ENCODE results near the gene PNMA6F.

Gene PNMA6F

DNA sequence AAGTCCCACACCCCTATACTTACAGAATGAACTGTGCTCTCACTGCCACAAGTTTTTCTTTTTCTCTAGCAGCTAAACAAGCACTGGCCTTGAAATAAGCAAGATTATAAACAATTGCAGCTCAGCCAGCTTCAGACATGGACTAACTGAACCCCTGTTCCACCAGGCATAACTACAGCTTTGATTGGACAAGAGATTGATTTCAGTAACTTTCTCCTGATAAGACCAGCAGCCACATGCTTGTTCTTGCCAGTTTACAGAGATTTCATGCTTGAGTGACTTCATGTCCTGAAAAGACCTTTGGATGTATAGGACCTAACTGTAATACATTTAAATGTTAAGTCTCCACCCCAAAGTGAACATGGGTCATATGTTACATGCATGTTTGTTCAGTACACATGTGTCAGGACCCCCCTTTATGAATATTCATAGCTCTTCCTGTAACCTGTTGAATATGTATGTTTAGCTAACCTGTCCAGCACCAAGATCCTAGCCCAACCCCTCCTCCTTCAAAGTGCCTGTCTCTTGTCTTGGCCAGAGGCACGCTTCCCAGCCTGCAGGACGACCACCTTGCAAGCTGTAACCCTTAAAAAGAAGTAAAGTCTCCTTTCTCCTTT lies 40.3 kb upstream of the PNMA6F start:
- no peak overlapping the region for H3K4me3 ChIP-seq (ENCODE audit: low read depth, low read length)
- TF ChIP-seq, protein P1, sequence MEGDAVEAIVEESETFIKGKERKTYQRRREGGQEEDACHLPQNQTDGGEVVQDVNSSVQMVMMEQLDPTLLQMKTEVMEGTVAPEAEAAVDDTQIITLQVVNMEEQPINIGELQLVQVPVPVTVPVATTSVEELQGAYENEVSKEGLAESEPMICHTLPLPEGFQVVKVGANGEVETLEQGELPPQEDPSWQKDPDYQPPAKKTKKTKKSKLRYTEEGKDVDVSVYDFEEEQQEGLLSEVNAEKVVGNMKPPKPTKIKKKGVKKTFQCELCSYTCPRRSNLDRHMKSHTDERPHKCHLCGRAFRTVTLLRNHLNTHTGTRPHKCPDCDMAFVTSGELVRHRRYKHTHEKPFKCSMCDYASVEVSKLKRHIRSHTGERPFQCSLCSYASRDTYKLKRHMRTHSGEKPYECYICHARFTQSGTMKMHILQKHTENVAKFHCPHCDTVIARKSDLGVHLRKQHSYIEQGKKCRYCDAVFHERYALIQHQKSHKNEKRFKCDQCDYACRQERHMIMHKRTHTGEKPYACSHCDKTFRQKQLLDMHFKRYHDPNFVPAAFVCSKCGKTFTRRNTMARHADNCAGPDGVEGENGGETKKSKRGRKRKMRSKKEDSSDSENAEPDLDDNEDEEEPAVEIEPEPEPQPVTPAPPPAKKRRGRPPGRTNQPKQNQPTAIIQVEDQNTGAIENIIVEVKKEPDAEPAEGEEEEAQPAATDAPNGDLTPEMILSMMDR (IDR thresholded peaks at IDR 0.05; ENCODE audit: borderline replicate concordance, insufficient read depth, low read depth, low read length) = no peak

DNA sequence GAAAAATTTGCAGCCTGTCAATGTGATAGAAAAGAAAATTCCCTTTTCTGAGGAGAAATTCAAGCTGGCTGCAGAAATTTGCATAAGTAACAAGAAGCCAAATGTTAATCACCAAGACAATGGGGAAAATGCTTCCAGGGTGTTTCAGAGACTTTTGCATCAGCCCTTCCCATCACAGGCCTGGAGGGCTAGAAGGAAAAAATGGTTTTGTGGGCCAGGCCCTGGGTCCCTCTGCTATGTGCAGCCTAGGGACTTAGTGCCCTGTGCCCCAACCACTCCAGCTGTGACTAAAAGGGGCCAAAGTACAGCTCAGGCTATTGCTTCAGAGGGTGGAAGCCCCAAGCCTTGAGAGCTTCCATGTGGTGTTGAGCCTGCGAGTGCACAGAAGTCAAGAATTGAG lies 36.3 kb upstream of the PNMA6F start:
- H3K4me3 ChIP-seq (ENCODE audit: low read depth, low read length) = no peak overlapping the region
- TF ChIP-seq, protein P1 (IDR thresholded peaks at IDR 0.05; ENCODE audit: borderline replicate concordance, insufficient read depth, low read depth, low read length) = no peak

DNA sequence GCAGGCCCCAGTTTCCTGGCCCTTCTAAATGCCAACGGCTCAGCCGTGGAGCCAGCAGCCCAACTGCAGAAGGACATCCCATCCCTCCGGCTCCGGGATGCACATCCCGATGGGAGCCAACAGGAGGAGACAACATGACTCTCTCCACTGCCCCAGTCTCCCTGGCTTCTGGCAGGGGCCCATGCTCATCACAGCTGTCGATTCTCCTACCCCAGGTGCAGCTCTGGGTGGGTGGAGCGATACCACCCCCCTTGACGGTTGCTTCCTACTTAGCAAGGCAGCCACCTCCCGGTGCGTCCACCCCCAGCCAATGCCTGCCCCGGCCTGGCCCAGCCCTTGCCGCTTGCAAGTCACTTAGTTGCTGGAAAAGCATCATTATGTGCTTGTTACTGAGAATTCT lies 31.8 kb upstream of the PNMA6F start:
- H3K4me3 ChIP-seq (ENCODE audit: low read depth, low read length) = no peak overlapping the region
- TF ChIP-seq, protein P1 (IDR thresholded peaks at IDR 0.05; ENCODE audit: borderline replicate concordance, insufficient read depth, low read depth, low read length) = no peak

DNA sequence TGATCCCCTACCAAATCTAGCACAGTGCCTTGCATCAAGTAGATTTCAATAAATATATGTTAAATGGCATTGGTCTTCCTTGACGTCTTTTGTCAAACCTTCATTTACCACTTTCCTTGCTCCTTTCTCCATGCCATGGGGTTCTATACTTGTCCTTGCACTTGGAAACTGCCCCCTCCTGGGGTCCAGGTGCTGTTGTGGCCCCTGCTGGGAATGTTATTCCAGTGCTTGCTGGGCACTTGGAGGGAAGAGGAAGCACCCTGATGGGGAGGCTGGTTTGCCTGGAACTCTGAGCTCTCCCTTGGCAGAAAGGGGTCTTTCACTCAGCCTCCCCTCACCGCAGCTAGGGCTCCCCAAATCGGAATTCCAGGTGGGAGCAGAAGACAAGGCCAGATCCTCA lies 31.3 kb upstream of the PNMA6F start:
- no peak overlapping the region for H3K4me3 ChIP-seq (ENCODE audit: low read depth, low read length)
- TF ChIP-seq, protein P1 (IDR thresholded peaks at IDR 0.05; ENCODE audit: borderline replicate concordance, insufficient read depth, low read depth, low read length) = no peak

DNA sequence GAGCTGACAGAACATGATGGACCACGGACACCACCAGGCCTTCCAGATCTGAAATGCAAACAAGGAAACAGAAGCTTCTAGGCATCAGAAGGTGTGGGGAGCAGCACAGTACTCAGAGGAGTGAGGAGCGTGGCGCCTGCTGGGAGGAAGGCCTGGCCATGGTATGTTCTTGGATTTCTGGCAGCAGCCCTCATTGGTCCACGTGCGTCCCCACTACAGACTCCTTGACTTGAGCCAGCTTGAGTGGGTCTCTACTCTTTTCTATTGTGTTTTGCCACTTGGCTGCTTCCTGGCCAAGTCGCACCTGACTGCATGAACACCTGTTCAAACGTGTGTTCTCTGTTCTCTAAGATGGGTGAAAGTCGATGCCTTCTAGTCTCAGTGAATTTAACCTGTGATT lies 30.4 kb upstream of the PNMA6F start:
- H3K4me3 ChIP-seq (ENCODE audit: low read depth, low read length) = no peak overlapping the region
- TF ChIP-seq, protein P1 (IDR thresholded peaks at IDR 0.05; ENCODE audit: borderline replicate concordance, insufficient read depth, low read depth, low read length) = no peak

DNA sequence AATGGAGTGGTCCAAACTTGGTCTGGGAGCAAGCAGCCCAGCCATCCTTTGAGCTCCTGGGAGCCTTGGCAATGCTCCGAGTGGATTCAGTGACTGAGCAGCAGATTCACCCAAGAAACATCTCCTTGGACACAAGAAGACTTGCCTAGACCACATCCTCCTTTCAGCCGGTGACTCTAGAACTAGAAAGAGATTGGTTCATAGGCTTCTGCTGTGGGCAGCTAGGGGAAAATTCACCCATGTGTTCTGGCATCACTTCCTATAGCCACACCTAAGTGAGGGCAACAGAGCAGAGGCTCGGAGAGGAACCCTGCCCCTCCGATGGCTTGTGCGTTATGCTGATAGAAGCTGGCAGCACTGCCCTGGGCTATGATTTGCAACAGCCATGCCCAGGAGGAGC lies 28.4 kb upstream of the PNMA6F start:
- H3K4me3 ChIP-seq (ENCODE audit: low read depth, low read length) = no peak overlapping the region
- TF ChIP-seq, protein P1 (IDR thresholded peaks at IDR 0.05; ENCODE audit: borderline replicate concordance, insufficient read depth, low read depth, low read length) = no peak

DNA sequence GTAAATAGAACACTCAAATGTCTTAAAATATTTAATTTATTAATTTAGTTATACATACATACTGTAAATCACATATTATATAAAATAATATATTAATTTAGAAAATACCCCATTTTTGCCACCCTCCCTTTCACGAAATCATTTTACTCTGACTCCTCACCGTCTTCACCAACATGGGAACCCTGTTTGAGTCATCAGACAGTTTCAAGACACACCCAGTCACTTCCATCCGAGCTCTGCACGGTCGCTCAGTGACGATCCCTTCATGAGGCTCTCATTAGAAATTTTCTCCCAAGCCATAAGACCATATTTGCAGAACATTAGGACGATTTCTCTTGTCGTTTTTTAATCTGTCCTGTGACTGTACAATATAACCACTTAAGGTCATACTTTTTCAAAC lies 26.9 kb upstream of the PNMA6F start:
- no peak overlapping the region for H3K4me3 ChIP-seq (ENCODE audit: low read depth, low read length)
- TF ChIP-seq, protein P1 (IDR thresholded peaks at IDR 0.05; ENCODE audit: borderline replicate concordance, insufficient read depth, low read depth, low read length) = no peak
